GM21723 (cell line): Measurements from ENCODE around the gene LXN.
"Not testable (repeated sequence)": the region's sequence is repeated elsewhere in the genome, so short reads cannot be mapped to it uniquely, and the experiment has no call there.

Experiments
- ATAC-seq: cut with Tn5 transposase; IDR thresholded peaks from one replicate; pipeline ENCODE4 v1.9.1; 2021; ENCODE audit warnings: mild to moderate bottlenecking, moderate library complexity; ENCODE audit not compliant: unreplicated experiment

Gene LXN

GRCh38 chr3:158672215-158673176 is at the start of gene LXN:
Gene LXN (minus strand): TSS chr3:158672648. CDS start chr3:158672478, 170 bp downstream.
- ATAC-seq = peak; percentile 100

- ATAC-seq = no peak
These were observed 49.7 kb upstream of the LXN start for GRCh38 chr3:158722108-158722507.

- ATAC-seq = no peak
These were observed 46.2 kb upstream of the LXN start for GRCh38 chr3:158718490-158719170.

GRCh38 chr3:158717576-158717975 is 45.1 kb upstream of the LXN start:
- no peak for ATAC-seq

GRCh38 chr3:158713094-158713499 is 40.6 kb upstream of the LXN start:
- ATAC-seq = no peak

- peak; percentile 51 for ATAC-seq
These were observed 40.0 kb upstream of the LXN start for GRCh38 chr3:158712443-158712842.

- ATAC-seq = peak; percentile 37
These were observed 39.4 kb upstream of the LXN start for GRCh38 chr3:158711886-158712285.

GRCh38 chr3:158710601-158711000 is 38.2 kb upstream of the LXN start:
- no peak for ATAC-seq

- no peak for ATAC-seq
These were observed 37.2 kb upstream of the LXN start for GRCh38 chr3:158709666-158710083.

- ATAC-seq = no peak
These were observed 31.1 kb upstream of the LXN start for GRCh38 chr3:158703566-158703965.

- no peak for ATAC-seq
These were observed 30.5 kb upstream of the LXN start for GRCh38 chr3:158702815-158703481.

- no peak for ATAC-seq
These were observed 29.1 kb upstream of the LXN start for GRCh38 chr3:158701420-158702065.

- no peak for ATAC-seq
These were observed 28.1 kb upstream of the LXN start for GRCh38 chr3:158700559-158700958.

GRCh38 chr3:158696618-158697017 is 24.2 kb upstream of the LXN start:
- no peak for ATAC-seq

GRCh38 chr3:158693866-158694456 is 21.5 kb upstream of the LXN start:
- not testable (repeated sequence) for ATAC-seq

GRCh38 chr3:158685159-158685558 is 12.7 kb upstream of the LXN start:
- no peak for ATAC-seq

- ATAC-seq = no peak
These were observed 10.9 kb upstream of the LXN start for GRCh38 chr3:158683230-158683962.

GRCh38 chr3:158680861-158681260 is 8.4 kb upstream of the LXN start:
- no peak for ATAC-seq

- ATAC-seq = no peak
These were observed 7.1 kb upstream of the LXN start for GRCh38 chr3:158679547-158680000.

- no peak for ATAC-seq
These were observed 6.2 kb upstream of the LXN start for GRCh38 chr3:158678687-158679086.
